ENCODE measurements around the gene SLC16A11.
"Not testable (repeated sequence)": the region's sequence is repeated elsewhere in the genome, so short reads cannot be mapped to it uniquely, and the experiment has no call there.

The SLC16A11 gene

DNA sequence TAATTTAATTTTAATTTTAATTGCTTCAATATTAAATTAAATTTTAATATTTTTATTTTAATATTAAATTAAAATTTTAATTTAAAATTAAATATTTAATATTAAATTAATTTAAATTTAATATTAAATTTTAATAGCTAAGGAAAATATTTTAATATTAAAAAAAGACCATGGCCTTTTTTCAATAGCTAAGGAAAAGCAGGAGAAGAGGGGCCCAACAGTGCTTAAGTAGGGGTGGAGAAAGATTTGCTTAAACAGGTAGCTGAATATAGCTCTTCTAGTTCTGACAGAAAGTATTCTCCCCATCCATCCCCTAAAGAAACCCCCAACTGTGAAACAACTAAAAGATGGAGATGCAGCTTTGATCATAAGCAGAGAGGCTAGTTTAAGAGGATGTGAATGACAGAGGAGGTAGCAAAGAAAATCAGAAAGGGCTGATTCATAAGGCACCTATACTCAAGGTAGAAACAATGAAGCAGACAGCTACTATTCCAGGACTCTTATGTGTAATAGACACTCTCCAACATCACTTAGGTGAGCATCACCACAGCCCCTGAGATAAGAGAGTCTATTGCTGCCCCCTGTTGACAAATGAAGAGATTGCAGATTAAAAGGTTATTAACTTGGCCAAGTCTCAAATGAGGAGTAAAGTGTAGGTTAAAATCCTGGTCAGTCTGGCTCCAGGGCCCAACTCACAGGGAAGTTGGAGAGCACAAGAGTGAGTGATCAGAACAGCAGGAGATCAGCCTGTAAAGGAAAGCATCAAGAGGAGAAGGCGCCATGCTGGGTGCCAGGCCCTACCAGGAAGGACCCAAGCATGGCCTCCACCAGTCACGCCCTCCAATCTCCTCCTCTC, 39.3 kb downstream of the SLC16A11 start:
- DNase-seq, result no peak

DNA sequence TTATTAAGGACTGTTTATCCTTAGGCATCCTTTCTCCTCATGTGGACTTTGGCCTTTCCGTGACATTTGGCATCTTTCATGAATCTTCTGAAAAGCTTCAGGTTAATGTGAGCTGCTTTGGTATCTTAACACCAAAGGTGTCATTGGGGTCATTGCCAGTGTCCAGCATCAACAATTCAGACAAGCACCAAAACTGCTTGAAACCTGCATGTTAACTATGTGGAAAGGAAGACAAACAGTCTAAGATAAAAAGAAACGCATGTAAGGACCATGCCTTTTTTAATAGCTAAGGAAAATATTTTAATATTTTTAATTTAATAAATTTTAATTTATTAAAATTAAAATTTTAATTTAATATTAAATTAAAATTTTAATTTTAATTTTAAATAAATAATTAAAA, 40.1 kb downstream of the SLC16A11 start:
- no peak for DNase-seq

DNA sequence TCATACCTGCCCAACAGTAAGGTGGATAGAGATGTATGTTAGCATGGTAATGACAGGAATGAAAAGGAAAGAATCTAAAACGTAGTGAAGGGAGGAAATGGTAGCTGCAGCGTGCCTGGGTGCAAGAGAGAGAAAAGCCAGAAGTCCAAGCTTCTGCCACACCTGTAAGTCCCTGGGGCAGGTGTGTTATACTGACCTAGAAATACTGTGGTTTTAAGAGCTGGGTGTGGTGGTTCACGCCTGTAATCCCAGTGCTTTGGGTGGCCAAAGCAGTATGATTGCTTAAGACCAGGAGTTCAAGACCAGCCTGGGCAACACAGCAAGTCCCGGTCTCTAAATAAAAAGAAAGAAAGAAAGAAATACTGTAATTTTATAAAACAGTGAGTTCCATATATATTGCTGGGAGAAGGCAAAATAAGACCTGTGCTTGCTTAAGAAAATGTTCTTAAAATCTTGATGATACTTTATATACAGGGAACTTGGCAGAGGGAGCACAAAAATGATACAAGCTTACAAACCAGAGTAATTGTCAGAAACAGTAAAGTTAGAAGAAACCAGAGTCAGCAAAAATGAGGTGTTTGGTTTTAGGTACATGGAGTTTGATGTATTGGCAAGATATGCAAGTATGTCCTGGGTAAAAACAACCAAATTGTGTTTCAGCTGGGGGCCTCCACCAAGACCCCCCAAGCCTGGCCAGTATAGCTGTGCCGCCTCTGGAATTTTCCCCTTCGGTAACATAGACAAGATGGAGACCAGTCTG, 41.4 kb downstream of the SLC16A11 start:
- DNase-seq, result no peak

DNA sequence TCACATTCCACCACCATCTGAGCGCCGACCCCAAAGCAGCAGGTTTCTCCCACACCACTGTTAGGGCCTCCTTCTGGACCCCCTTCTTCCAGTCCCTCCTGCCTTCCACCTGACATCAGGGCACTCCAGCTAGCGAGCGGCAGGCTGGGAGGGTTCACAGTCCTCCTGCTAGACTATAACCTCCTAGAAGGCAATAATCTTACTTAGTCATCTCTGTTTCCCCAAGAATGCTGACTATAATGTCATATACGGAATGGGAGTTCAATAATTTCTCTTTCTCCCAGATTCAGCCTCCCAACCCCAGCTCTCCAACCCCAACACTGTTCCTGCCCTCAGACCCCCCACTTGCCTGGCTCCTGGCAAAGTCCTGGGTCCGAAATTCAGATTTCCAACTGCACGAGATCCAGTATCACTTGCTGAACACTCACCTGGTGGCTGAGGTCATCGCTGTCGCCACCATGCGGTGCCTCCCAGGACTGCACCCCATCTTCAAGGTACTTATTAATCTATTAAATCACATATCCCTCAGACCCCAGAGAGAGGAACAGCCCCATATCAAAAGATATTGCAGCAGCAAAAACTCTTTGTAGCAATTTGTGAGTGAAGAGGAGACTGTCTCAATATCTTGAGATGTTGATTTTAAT, 42.5 kb downstream of the SLC16A11 start:
- DNase-seq, result peak in 1 of 4 experiments; percentile 10

DNA sequence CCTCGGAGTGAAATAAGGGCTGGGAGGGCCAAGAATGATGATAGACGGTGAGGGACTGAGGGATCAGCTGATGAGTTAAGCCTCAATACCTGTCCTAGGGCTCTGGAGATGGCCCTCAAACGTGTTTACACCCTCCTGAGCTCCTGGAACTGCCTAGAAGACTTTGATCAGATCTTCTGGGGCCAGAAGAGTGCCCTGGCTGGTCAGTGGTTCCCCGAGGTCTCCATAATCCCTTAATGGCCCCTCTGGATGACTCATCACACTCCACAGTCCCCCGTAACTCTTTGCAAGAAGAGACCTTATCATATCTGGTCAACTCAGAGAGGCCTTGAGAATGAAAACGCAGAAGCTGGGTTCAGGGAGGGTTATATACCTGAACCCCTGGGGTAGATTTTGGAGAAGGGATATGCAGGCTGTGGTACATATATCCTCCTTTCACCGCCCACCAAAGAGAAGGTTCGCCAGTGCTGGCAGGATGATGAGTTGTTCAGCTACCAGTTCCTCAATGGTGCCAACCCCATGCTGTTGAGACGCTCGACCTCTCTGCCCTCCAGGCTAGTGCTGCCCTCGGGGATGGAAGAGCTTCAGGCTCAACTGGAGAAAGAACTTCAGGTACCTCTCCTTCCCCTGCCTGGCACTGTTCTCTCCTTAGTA, 44.9 kb downstream of the SLC16A11 start:
- no peak for DNase-seq

DNA sequence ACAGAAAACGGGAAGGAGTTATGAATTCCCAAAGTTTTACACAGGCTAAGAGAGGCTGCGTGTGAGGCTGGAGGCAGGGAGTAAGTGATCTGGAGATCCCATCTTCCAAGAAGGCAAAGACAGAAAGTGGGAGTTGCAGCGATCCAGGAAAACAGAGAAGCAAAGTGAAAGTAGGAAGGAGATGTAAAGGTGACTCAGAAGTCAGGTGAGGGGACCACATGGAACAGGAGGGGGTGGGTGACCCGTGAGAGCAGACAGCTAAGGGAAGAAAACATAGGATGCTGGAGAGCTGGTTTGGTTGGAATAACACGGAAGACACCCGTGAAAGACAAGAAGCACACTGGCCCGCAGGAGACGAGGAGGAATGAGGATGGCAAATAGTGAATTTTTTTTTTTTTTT, 46.7 kb downstream of the SLC16A11 start:
- DNase-seq, result no peak

DNA sequence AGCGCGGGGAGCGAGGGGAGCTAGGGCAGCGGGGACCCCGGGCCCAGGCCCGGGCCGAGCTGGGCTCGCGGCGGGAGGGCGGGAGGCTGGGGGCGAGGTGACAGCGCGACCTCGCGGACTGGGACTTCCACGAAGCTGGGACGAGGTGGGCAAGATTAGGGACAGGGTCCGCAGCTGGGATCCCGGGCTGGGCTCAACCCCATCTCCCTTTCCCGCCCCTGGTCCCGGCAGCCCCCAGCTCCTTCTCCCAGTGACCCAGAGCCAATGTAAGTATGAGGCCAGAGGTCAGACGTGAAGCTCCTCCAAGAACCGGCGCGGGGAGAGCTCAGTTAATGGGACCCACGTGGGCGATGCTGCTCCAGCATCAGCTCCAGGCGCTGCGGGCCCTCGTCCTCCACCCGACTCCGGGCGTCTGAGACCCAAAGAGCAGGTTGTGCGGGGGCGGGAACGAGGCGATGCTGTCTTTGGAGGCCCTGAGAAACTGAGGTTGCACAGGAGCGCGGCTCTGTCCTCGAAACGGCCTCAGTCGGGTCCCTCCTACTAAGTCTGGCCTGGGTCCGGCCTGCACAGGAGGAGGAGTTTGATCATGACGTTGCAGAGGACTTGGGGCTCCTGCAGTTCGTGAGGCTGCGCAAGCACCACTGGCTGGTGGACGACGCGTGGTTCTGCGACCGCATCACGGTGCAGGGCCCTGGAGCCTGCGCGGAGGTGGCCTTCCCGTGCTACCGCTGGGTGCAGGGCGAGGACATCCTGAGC, 47.5 kb downstream of the SLC16A11 start:
- no peak for DNase-seq

DNA sequence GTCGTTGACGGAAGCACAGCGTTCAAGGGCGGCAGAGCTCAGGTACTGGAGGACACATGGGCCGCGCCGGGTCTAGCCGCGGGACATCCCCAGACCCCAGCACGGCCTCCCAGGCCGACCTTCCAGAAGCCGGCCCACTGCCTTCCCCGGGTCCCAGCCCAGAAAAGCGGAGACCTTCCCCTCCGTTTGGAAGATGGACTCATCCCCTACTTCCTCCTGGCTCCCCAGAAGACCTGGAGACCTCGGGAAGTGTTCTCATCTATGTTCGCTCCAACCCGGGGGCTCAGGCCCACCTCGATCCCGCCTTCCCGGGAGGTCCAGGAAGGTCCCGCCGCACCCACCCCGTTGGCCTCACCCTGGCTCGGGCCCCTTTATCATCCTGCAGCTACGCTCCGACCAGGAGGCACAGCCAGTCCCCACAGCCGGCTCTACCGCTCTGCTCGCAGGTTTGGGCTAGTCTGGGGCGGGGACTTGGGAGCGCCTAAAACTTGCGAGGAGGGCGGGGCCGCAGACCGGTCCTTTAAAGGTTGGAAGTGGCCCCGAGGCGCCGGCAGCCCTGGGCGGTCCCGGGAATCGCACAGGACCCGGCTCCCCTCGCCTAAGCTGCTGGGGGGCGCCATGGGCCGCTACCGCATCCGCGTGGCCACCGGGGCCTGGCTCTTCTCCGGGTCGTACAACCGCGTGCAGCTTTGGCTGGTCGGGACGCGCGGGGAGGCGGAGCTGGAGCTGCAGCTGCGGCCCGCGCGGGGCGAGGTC, 48.2 kb downstream of the SLC16A11 start, which contains the start of gene ALOX12:
Gene ALOX12 (plus strand): TSS at position 550 of the 756 bp plus-strand sequence. CDS start 69 bp downstream, at position 619.
- DNase-seq, result no peak

DNA sequence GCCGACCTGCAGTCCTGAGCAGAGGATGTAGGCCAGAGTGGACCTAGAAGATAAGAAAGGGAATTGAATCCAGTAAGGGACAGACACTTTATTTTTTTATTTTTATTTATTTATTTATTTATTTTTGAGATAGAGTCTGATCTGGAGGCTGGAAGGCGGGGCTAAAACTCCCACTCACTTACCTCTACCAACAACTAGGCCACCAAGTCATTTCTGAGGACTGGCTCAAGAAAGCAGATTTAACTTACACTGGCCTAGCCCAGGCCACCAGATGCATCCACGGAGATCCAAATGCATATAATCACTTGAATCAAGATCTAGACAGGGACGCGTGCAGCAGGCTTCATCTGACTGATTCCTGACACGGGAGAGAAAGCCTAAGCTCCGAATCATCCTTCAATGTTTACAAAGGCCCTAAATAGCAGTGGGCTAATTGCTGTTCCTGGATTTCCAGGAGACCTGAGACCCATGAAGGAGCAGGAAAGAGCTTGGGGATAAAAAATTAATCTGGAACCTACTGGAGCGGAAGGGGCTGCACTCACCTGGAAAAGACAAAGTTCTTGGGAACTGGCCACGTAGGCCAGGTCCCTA, 49.1 kb downstream of the SLC16A11 start:
- no peak for DNase-seq

DNA sequence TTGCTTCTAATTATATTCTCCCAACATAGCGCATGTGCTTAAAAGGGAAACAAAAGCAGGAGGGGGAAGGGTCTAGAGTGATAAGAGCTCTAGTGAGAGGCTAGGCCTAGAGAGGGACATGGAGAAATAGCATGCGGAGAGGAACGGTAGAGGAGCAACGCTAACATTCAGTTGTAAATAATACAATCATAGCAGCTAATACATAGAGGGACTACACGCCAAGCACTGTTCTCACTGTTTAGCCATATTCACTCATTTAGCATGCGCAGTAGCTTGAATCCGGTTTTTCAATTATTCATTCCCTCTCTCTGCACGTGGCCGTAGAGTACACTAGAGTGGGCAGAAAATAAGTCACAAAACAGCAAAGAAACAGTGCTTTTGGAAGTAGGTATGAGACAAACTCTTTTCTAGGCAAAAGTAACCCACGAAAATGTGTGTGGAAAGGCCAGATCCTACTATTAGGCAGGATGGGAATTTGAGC, 49.7 kb downstream of the SLC16A11 start:
- DNase-seq, result no peak

DNA sequence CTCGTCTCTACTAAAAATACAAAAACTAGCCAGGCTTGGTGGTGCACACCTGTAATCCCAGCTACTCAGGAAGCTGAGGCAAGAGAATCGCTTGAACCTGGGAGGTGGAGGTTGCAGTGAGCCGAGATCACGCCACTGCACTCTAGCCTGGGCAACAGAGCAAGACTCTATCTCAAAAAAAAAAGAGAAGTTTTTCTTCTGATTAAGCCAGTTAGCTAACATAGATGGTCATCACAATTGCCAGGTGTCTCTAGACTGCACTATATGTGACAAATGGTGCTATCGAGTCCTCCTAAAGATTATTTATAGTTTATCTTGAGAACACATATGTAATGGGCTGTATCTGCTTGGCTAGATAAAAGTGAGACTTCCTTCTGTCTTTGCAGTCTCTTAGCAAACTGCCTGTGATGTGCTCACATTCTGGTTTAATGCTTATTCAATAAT, 50.3 kb downstream of the SLC16A11 start:
- DNase-seq, result not testable (repeated sequence)
